ENCODE measurements around the gene MAN2B1. TPM values are rescaled to one million over a fixed set of nuclear protein-coding genes. Genes with fewer than 3 reads are reported as not detected.

The MAN2B1 gene
- polyA plus RNA-seq, 2 of the 4 experiments (the other 2 are of a cell fraction) = 13.0 to 16.3 TPM

GRCh38 chr19:12669270-12670158 lies 3.0 kb upstream of the MAN2B1 start (continued):
- TF ChIP-seq KDM5A (IDR thresholded peaks at IDR 0.05) (peak; percentile 75; the same call in 1 of the 2 replicates), KDM1A (IDR thresholded peaks at IDR 0.05; ENCODE audit: low read depth) (no peak), HOXB5 (CRISPR knock-in tag; IDR thresholded peaks at IDR 0.05) (no peak), HOXB13 (CRISPR knock-in tag; IDR thresholded peaks at IDR 0.05; ENCODE audit: low read depth) (no peak), RAD21 (conservative IDR thresholded peaks at IDR 0.05 in 1 of 2, IDR thresholded peaks at IDR 0.05 in 1 of 2) (no peak), ZC3H11A (IDR thresholded peaks at IDR 0.05) (no peak)

- H3K9me3 ChIP-seq = no peaks in the 10 kb centered on the region
- ChIA-PET CTCF (interaction anchor here (1.3 to 2.6 kb wide), 4 partner anchors 8 to 178 kb away, joined by 3 to 5 read pairs (median 4); no protein-coding TSS in a partner anchor), POLR2A (interaction anchor here (0.9 kb wide), 1 partner anchor 58 kb away, joined by 3 read pairs; the partner anchor contains the start of genes ZNF490 and ZNF791)
- ATAC-seq (peak in 1 of 2 experiments; percentile 22; a peak in 3 of 6 replicates), DNase-seq (ENCODE audit: low read depth in 1 of 2, low spot score in 1 of 2) (peak in 1 of 2 experiments; percentile 50), FAIRE-seq (no peak)
- peaks cover 11% of the 10 kb centered on the region for H3K4me1 ChIP-seq
- peak overlapping the region; percentile 97 for H3K4me3 ChIP-seq
- H3K4me2 ChIP-seq = peak overlapping the region; percentile 93
- WGBS (ENCODE audit: missing lambda C conversion rate) = 2% methylated on average over 8 of the region's 24 CpGs
- H3K27ac ChIP-seq = peak overlapping the region; percentile 95 to 99
- TF ChIP-seq ELK1 (IDR thresholded peaks at IDR 0.05; ENCODE audit: low read depth, low read length) = no peak
- no peak for TF ChIP-seq CHD2 (IDR thresholded peaks at IDR 0.05; ENCODE audit: low read length, partially characterized antibody)
- no peak for TF ChIP-seq MYC (IDR thresholded peaks at IDR 0.05; ENCODE audit: borderline replicate concordance, low read length)
- TF ChIP-seq FOSL2 (IDR thresholded peaks at IDR 0.05) = no peak
- no peak for TF ChIP-seq FOSL2 (CRISPR knock-in tag; IDR thresholded peaks at IDR 0.05)
- no peak for TF ChIP-seq PBX3 (IDR thresholded peaks at IDR 0.05)
- no peak for TF ChIP-seq REST (IDR thresholded peaks at IDR 0.05)
- TF ChIP-seq CTCF (IDR thresholded peaks at IDR 0.05) = no peak
- TF ChIP-seq FOSB (CRISPR knock-in tag; IDR thresholded peaks at IDR 0.05) = no peak
- TF ChIP-seq HOXB13 (CRISPR knock-in tag; IDR thresholded peaks at IDR 0.05; ENCODE audit: low read depth) = no peak
- no peak for TF ChIP-seq BHLHE40 (IDR thresholded peaks at IDR 0.05; ENCODE audit: low read depth, low read length)
- no peak for TF ChIP-seq HOXA7 (CRISPR knock-in tag; IDR thresholded peaks at IDR 0.05)
- no peak for TF ChIP-seq RNF2 (IDR thresholded peaks at IDR 0.05; ENCODE audit: borderline replicate concordance, low read depth)
- no peak for TF ChIP-seq E2F6 (IDR thresholded peaks at IDR 0.05; ENCODE audit: borderline replicate concordance, low read depth)
- TF ChIP-seq RCOR1 (IDR thresholded peaks at IDR 0.05; ENCODE audit: low read depth, low read length) = no peak
- no peak for TF ChIP-seq POLR2AphosphoS2 (conservative IDR thresholded peaks at IDR 0.05; ENCODE audit: low read length)
Measured at GRCh38 chr19:12668932-12669269, 2.4 kb upstream of the MAN2B1 start.

Measured in A549 (cell line).